GM12875 (cell line): Measurements from ENCODE around the gene GRIK2.

ENCODE experiments used
- H3K4me3 ChIP-seq: one replicate; pipeline ENCODE4 v1.5.1; 2011; ENCODE audit warnings: low read depth, low read length, control low read depth
- TF ChIP-seq, protein P1 (sequence below): IDR thresholded peaks from 2 replicates; pipeline ENCODE4 v1.5.1; 2011; ENCODE audit warnings: low read depth, mild to moderate bottlenecking, control low read depth, inconsistent platforms, low read length, moderate library complexity, borderline replicate concordance; ENCODE audit not compliant: insufficient read depth

GRIK2 gene

GRCh38 chr6:101544286-101544685, 150.8 kb downstream of the GRIK2 start:
- TF ChIP-seq, protein P1, sequence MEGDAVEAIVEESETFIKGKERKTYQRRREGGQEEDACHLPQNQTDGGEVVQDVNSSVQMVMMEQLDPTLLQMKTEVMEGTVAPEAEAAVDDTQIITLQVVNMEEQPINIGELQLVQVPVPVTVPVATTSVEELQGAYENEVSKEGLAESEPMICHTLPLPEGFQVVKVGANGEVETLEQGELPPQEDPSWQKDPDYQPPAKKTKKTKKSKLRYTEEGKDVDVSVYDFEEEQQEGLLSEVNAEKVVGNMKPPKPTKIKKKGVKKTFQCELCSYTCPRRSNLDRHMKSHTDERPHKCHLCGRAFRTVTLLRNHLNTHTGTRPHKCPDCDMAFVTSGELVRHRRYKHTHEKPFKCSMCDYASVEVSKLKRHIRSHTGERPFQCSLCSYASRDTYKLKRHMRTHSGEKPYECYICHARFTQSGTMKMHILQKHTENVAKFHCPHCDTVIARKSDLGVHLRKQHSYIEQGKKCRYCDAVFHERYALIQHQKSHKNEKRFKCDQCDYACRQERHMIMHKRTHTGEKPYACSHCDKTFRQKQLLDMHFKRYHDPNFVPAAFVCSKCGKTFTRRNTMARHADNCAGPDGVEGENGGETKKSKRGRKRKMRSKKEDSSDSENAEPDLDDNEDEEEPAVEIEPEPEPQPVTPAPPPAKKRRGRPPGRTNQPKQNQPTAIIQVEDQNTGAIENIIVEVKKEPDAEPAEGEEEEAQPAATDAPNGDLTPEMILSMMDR: no peak

DNA sequence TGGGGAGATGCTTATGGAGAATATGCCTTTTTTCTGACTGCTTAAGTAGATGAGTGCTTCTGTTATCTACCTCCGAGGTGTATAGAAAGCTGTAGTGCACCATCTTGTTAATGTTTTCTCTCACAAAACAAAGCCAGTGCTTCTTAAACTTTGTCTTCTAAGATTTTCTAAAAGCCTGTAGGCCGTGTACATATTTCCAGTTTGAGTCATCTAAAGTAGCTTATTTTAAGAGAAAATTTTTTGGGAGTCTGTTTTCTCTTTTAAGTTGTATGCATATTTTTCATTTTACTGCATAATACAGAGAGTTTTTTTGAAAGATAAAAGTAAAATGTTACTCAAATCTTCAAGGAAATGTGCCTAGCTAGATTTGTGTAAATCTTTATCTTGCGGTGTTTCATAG, 151.7 kb downstream of the GRIK2 start:
- TF ChIP-seq, protein P1: no peak
- no peak overlapping the region for H3K4me3 ChIP-seq

More at GRCh38 chr6:101544286-101544685, 150.8 kb downstream of the GRIK2 start:
- H3K4me3 ChIP-seq: no peak overlapping the region

DNA sequence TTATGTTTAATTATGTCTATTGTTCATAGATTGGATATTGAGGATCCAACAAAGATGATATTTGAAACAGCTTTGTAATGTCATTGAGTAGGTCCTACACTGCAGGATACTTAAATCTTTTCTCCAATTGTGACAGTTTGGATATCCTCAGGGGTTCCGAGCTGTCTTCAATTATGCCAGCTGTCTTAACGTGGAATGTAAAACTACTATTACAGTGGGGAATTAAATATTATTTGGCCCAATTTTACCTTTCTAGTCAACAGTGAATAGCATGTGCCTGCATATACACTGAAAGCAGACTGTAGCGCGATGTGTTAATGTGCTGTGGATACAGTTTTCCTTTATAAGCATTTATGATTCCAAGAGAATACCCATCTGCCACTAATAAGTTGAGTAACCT, 156.9 kb downstream of the GRIK2 start:
- TF ChIP-seq, protein P1: no peak
- H3K4me3 ChIP-seq: no peak overlapping the region

DNA sequence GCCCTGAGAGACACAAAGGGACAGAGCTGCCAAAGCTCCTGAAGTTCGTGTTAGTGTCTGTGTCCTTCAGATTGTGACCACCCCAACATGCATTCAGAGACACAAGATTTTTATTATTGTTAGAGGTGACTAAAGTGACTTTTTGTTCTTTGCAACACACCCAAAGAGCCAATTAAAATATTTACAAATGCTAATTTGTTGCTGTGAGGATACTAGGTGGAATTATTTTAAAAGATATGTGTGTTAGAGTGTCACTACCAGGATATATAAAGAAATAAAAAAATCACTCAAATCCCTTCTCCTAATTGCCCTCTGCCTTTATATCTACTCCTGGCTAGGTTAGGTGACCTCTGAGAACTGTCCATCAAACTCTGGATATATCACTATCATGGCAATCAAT, 160.7 kb downstream of the GRIK2 start:
- no peak overlapping the region for H3K4me3 ChIP-seq
- TF ChIP-seq, protein P1: no peak

- TF ChIP-seq, protein P1: no peak
- H3K4me3 ChIP-seq: no peak overlapping the region
Observed at GRCh38 chr6:101558712-101559111, 165.2 kb downstream of the GRIK2 start.

- TF ChIP-seq, protein P1: no peak
Observed at GRCh38 chr6:101572627-101573026, 179.1 kb downstream of the GRIK2 start.

DNA sequence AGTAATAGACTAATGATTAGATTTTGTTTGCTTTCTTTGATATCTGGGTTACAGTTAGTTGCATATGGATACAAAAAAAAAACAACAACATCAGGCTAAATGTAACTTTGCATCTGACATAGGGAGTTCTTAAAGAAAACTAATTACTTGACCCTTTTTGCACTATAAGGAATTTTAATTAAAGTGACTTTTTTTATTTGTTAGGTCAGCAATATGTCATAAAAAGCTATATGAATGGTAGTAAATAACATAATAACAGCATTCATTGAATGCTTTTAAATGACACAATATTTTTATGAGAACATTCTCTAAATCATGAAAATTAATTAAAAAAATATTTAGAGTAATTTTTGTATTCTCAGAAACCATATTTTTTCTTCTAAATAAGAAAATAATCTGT, 183.6 kb downstream of the GRIK2 start:
- H3K4me3 ChIP-seq: no peak overlapping the region
- TF ChIP-seq, protein P1: no peak

More at GRCh38 chr6:101572627-101573026, 179.1 kb downstream of the GRIK2 start:
- H3K4me3 ChIP-seq: no peak overlapping the region
